ENCODE results near the gene SLC66A3. TPM values are rescaled to one million over a fixed set of nuclear protein-coding genes. Genes with fewer than 3 reads are reported as not detected.

SLC66A3 gene
- total and polyA plus RNA-seq, 7 donors, result 6.9 to 71.7 (median 34.3) TPM

GRCh38 chr2:11177871-11178690, 22.8 kb downstream of the SLC66A3 start:
- no peaks in the 10 kb centered on the region for H3K4me1 ChIP-seq
- intact Hi-C loops (cut with DNase I), result no loop called here
- H3K4me3 ChIP-seq, result no peak overlapping the region
- no peak overlapping the region for H3K27ac ChIP-seq
- no peak for DNase-seq
- H3K9me3 ChIP-seq, result no peaks in the 10 kb centered on the region
- H3K27me3 ChIP-seq, result no peaks in the 10 kb centered on the region
- WGBS, 2 donors, result 65 to 72% methylated on average over 5 of the region's 5 CpGs
- H3K36me3 ChIP-seq, result peaks cover 0 to 20% (median 3%) of the 10 kb centered on the region in 4 donors
- TF ChIP-seq EP300 (IDR thresholded peaks at IDR 0.05) (no peak), CTCF (IDR thresholded peaks at IDR 0.05) (no peak), POLR2AphosphoS5 (IDR thresholded peaks at IDR 0.05) (no peak), POLR2A (IDR thresholded peaks at IDR 0.05) (no peak)

DNA sequence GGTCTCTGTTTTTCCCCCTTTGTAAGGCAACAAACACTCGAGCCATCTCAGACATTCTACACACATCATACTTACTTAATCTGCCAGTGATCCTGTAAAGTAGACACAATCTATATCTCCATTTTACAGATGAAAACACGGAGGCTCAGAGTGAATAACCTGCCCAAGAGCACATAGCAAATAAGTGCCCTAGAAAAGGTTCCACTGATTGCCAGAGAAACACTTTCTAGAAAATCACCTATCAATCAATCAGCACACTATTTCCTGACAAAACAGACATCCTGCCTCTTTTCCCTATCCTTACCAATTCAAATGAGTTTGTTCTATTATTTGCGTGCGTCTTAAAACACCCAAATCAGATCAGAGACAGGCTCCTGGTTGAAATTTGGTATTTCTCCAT, 23.9 kb downstream of the SLC66A3 start:
- Histone ChIP-seq H3K4me3 (no peak overlapping the region), H3K9me3 (no peaks in the 10 kb centered on the region), H3K27me3 (no peaks in the 10 kb centered on the region), H3K36me3 (peaks cover 0 to 24% (median 3%) of the 10 kb centered on the region in 4 donors), H3K4me1 (no peaks in the 10 kb centered on the region), H3K27ac (no peak overlapping the region)
- no peak for DNase-seq
- intact Hi-C loops (cut with DNase I), result no loop called here
- WGBS, 2 donors, result 81 to 83% methylated on average over 4 of the region's 4 CpGs
- TF ChIP-seq EP300 (IDR thresholded peaks at IDR 0.05) (no peak), POLR2A (IDR thresholded peaks at IDR 0.05) (no peak), CTCF (IDR thresholded peaks at IDR 0.05) (no peak), POLR2AphosphoS5 (IDR thresholded peaks at IDR 0.05) (no peak)

GRCh38 chr2:11179899-11180298, 24.6 kb downstream of the SLC66A3 start:
- Histone ChIP-seq H3K27ac (no peak overlapping the region), H3K36me3 (peaks cover 0 to 27% (median 4%) of the 10 kb centered on the region in 4 donors), H3K4me3 (no peak overlapping the region), H3K9me3 (no peaks in the 10 kb centered on the region), H3K4me1 (no peaks in the 10 kb centered on the region), H3K27me3 (no peaks in the 10 kb centered on the region)
- intact Hi-C loops (cut with DNase I), result no loop called here
- 90% methylated on average over 4 of the region's 4 CpGs for WGBS, 2 donors
- TF ChIP-seq CTCF (IDR thresholded peaks at IDR 0.05) (no peak), POLR2A (IDR thresholded peaks at IDR 0.05) (no peak)
- DNase-seq, result no peak

DNA sequence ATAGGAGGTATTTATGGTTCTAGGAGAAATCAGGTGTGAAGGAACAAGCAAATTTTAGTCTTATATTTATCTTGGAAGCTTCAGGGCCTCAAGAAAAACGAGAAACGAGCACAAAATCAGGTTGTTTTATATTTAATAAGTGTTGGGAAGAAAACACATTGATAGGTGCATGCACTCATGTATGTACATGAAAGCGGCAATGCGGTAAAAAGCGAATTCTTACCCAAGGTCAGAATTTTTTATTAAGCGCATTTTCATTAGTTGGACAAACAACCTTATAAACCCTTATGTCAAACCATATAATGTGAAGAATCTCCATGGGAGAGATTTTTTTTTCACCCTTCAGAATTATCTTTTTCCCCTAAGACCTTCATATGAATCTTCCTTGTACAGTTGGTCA, 25.4 kb downstream of the SLC66A3 start:
- no peaks in the 10 kb centered on the region for H3K27me3 ChIP-seq
- intact Hi-C loops (cut with DNase I), result no loop called here
- 89% methylated on average over 6 of the region's 6 CpGs for WGBS, 2 donors
- no peak overlapping the region for H3K4me3 ChIP-seq
- no peaks in the 10 kb centered on the region for H3K9me3 ChIP-seq
- no peaks in the 10 kb centered on the region for H3K4me1 ChIP-seq
- TF ChIP-seq POLR2AphosphoS5 (IDR thresholded peaks at IDR 0.05) (no peak), CTCF (IDR thresholded peaks at IDR 0.05) (no peak), EP300 (IDR thresholded peaks at IDR 0.05) (no peak), POLR2A (IDR thresholded peaks at IDR 0.05) (no peak)
- no peak for DNase-seq
- H3K36me3 ChIP-seq, result peaks cover 0 to 32% (median 6%) of the 10 kb centered on the region in 4 donors
- no peak overlapping the region for H3K27ac ChIP-seq
